Nephron progenitor cell (in vitro differentiated cells): ENCODE results near the gene OR13F1.

Source experiments
- DNase-seq: peaks from one replicate; pipeline ENCODE4 v3.0.0; 2021
- H3K27ac Mint-ChIP-seq: 2 replicates; pipeline ENCODE4 v1.8.0; 2021; ENCODE audit warnings: mild to moderate bottlenecking, moderate library complexity, mixed read lengths
- H3K27me3 Mint-ChIP-seq: 2 replicates; pipeline ENCODE4 v1.8.0; 2021; ENCODE audit warnings: mild to moderate bottlenecking, low read depth, mixed read lengths; ENCODE audit not compliant: poor library complexity
- H3K36me3 Mint-ChIP-seq: 2 replicates; pipeline ENCODE4 v1.8.0; 2021; ENCODE audit warnings: low read depth, mixed read lengths
- H3K4me1 Mint-ChIP-seq: 2 replicates; pipeline ENCODE4 v1.8.0; 2021; ENCODE audit warnings: mixed read lengths
- H3K4me3 Mint-ChIP-seq: 2 replicates; pipeline ENCODE4 v1.8.0; 2021; ENCODE audit warnings: mild to moderate bottlenecking, moderate library complexity, mixed read lengths
- H3K9me3 Mint-ChIP-seq: 2 replicates; pipeline ENCODE4 v1.8.0; 2021; ENCODE audit warnings: mild to moderate bottlenecking, moderate library complexity, mixed read lengths
- CTCF ChIP-seq: fragments of 200-600 bp; sonication (generic); IDR thresholded peaks from 2 replicates; pipeline ENCODE4 v1.5.0; 2021; ENCODE audit warnings: antibody characterized with exemption

OR13F1 gene

GRCh38 chr9:104536756-104537155 lies 32.7 kb downstream of the OR13F1 start, which contains the start of gene OR13C3:
Gene OR13C3 (minus strand): TSS chr9:104536856. CDS start chr9:104536723, 133 bp downstream.
- H3K36me3 Mint-ChIP-seq, result no peaks in the 10 kb centered on the region
- TF ChIP-seq CTCF, result no peak
- no peak within 1 kb of the TSS for H3K27ac Mint-ChIP-seq
- no peak within 1 kb of the TSS for H3K4me3 Mint-ChIP-seq
- no peaks in the 10 kb centered on the region for H3K9me3 Mint-ChIP-seq
- no peaks in the 10 kb centered on the region for H3K4me1 Mint-ChIP-seq
- no peak for DNase-seq
- H3K27me3 Mint-ChIP-seq, result peaks cover 10% of the 10 kb centered on the region

GRCh38 chr9:104539275-104539674 lies 35.2 kb downstream of the OR13F1 start:
- no peaks in the 10 kb centered on the region for H3K36me3 Mint-ChIP-seq
- no peaks in the 10 kb centered on the region for H3K4me1 Mint-ChIP-seq
- no peak for DNase-seq
- H3K9me3 Mint-ChIP-seq, result no peaks in the 10 kb centered on the region
- H3K4me3 Mint-ChIP-seq, result no peak overlapping the region
- no peak for TF ChIP-seq CTCF
- no peak overlapping the region for H3K27ac Mint-ChIP-seq
- H3K27me3 Mint-ChIP-seq, result peaks cover 10% of the 10 kb centered on the region

GRCh38 chr9:104544644-104545043 lies 40.6 kb downstream of the OR13F1 start:
- no peaks in the 10 kb centered on the region for H3K4me1 Mint-ChIP-seq
- H3K9me3 Mint-ChIP-seq, result no peaks in the 10 kb centered on the region
- peaks cover 5% of the 10 kb centered on the region for H3K27me3 Mint-ChIP-seq
- no peak for TF ChIP-seq CTCF
- no peak overlapping the region for H3K27ac Mint-ChIP-seq
- H3K4me3 Mint-ChIP-seq, result no peak overlapping the region
- H3K36me3 Mint-ChIP-seq, result no peaks in the 10 kb centered on the region
- DNase-seq, result no peak

GRCh38 chr9:104553261-104553660 lies 49.2 kb downstream of the OR13F1 start:
- no peaks in the 10 kb centered on the region for H3K27me3 Mint-ChIP-seq
- no peak overlapping the region for H3K27ac Mint-ChIP-seq
- no peaks in the 10 kb centered on the region for H3K4me1 Mint-ChIP-seq
- DNase-seq, result no peak
- H3K9me3 Mint-ChIP-seq, result peaks cover 8% of the 10 kb centered on the region
- peaks cover 5% of the 10 kb centered on the region for H3K36me3 Mint-ChIP-seq
- H3K4me3 Mint-ChIP-seq, result no peak overlapping the region
- TF ChIP-seq CTCF, result no peak
